Upper lobe of left lung (tissue), 4 donors: ENCODE data around the gene FGF7.

Experiments
- EP300 ChIP-seq, 4 donors: sonication (generic); formaldehyde crosslinking; IDR thresholded peaks; one replicate each; pipeline ENCODE4 v1.5.1; 2017; ENCODE audit warnings: antibody characterized with exemption in 4 of 4, control low read depth in 2 of 4
- POLR2A ChIP-seq, 4 donors: fragments of 450-650 bp; IDR thresholded peaks; one replicate each; pipeline ENCODE4 v1.5.1; 2016 to 2017; ENCODE audit warnings: antibody characterized with exemption in 4 of 4, mild to moderate bottlenecking in 2 of 4
- POLR2AphosphoS5 ChIP-seq, 2 donors: sonication (generic); formaldehyde crosslinking; IDR thresholded peaks; one replicate each; pipeline ENCODE4 v1.5.1; 2017; ENCODE audit warnings: antibody characterized with exemption in 2 of 2
- TF ChIP-seq, protein P1 (sequence below), 6 experiments: fragments of 450-650 bp in 4 of 6; fragments of 200-600 bp in 2 of 6; sonication (generic) in 2 of 6; IDR thresholded peaks; one replicate each; pipeline ENCODE4 v1.5.1; 2016 to 2019; ENCODE audit warnings: antibody characterized with exemption in 6 of 6

DNA sequence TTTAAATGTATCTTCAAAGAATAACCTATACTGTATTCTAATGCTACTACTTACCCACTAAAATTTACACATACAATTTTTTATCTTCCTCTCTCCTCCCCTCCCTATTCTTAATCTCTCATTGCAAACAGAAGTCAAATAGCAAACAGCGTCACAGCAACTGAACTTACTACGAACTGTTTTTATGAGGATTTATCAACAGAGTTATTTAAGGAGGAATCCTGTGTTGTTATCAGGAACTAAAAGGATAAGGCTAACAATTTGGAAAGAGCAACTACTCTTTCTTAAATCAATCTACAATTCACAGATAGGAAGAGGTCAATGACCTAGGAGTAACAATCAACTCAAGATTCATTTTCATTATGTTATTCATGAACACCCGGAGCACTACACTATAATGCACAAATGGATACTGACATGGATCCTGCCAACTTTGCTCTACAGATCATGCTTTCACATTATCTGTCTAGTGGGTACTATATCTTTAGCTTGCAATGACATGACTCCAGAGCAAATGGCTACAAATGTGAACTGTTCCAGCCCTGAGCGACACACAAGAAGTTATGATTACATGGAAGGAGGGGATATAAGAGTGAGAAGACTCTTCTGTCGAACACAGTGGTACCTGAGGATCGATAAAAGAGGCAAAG lies 984 bp downstream of the FGF7 start:
- TF ChIP-seq, protein P1, sequence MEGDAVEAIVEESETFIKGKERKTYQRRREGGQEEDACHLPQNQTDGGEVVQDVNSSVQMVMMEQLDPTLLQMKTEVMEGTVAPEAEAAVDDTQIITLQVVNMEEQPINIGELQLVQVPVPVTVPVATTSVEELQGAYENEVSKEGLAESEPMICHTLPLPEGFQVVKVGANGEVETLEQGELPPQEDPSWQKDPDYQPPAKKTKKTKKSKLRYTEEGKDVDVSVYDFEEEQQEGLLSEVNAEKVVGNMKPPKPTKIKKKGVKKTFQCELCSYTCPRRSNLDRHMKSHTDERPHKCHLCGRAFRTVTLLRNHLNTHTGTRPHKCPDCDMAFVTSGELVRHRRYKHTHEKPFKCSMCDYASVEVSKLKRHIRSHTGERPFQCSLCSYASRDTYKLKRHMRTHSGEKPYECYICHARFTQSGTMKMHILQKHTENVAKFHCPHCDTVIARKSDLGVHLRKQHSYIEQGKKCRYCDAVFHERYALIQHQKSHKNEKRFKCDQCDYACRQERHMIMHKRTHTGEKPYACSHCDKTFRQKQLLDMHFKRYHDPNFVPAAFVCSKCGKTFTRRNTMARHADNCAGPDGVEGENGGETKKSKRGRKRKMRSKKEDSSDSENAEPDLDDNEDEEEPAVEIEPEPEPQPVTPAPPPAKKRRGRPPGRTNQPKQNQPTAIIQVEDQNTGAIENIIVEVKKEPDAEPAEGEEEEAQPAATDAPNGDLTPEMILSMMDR (IDR thresholded peaks at IDR 0.05) = no peak
- TF ChIP-seq POLR2A (IDR thresholded peaks at IDR 0.05) (no peak), POLR2AphosphoS5 (IDR thresholded peaks at IDR 0.05) (no peak), EP300 (IDR thresholded peaks at IDR 0.05) (no peak)
